Liver (tissue), 3 donors: ENCODE data around the gene MAML3.

Experiments used
- HNF4G ChIP-seq: IDR thresholded peaks from 2 replicates; pipeline ENCODE4 v1.6.1; 2016; ENCODE audit warnings: antibody characterized with exemption
- TF ChIP-seq, protein P1 (sequence below): fragments of 150-350 bp; IDR thresholded peaks from 2 replicates; pipeline ENCODE4 v1.5.1; 2017; ENCODE audit warnings: improper control_type of control experiment, low read depth, low read length; ENCODE audit not compliant: missing input control
- donor health status: healthy.
- donor health status: healthy.

GRCh38 chr4:140100771-140101170 is 53.2 kb downstream of the MAML3 start:
- TF ChIP-seq, protein P1, sequence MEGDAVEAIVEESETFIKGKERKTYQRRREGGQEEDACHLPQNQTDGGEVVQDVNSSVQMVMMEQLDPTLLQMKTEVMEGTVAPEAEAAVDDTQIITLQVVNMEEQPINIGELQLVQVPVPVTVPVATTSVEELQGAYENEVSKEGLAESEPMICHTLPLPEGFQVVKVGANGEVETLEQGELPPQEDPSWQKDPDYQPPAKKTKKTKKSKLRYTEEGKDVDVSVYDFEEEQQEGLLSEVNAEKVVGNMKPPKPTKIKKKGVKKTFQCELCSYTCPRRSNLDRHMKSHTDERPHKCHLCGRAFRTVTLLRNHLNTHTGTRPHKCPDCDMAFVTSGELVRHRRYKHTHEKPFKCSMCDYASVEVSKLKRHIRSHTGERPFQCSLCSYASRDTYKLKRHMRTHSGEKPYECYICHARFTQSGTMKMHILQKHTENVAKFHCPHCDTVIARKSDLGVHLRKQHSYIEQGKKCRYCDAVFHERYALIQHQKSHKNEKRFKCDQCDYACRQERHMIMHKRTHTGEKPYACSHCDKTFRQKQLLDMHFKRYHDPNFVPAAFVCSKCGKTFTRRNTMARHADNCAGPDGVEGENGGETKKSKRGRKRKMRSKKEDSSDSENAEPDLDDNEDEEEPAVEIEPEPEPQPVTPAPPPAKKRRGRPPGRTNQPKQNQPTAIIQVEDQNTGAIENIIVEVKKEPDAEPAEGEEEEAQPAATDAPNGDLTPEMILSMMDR: no peak
- TF ChIP-seq HNF4G: no peak
